Activated T-cell treated with anti-CD3 and anti-CD28 coated beads for 4 hours (primary cell): ENCODE results near the gene INSYN2A.

ENCODE experiments used
- DNase-seq: peaks from one replicate; pipeline ENCODE4 v3.0.0-alpha.2; 2020

The INSYN2A gene

DNA sequence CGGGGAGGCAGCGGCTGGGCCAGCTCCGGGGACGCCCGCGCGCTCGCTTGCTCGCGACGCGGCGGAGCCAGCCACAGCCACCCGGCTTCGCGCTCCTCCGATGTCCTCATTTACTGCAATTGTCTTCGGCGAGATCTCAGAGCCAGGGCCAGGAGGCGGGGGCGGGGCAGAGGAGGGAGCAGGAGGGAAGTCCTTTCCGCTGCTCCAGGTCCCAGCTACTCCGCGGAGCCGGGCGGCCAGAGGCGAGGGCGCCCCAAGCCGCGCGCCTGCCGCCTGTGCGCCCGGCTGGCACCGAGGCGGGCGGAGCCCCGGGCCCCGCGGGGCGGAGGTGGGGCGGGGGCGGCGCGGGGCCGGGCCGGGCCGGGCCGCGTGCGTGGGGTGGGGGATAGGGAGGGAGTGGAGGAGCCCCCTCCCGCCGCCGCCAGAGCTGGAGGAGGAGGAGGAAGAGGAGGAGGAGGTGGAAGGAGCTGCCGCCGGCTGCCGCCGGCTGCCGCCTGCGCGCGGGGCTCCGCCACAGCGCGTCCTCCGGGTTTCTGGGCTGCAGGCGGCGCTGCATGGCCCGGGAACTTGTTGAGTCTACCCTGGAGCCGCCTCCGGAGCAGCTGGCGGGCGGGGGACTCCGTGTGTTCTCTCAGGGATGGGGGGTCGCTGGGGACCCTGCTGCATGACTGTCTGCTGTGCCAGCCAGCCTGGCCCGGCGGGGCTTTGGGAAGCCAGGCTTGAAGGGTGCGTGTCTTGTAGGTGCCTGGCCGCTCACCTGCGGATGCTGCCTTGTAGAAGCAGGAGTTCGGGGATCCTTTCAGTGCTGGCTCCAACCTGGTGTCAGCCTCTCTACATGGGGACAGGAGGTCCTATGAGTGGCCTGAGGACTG is at the start of gene INSYN2A:
Gene INSYN2A, minus strand, starts transcription at position 310 of the 872 bp plus-strand sequence. CDS start 20,196 bp downstream, outside the sequence.
- no peak for DNase-seq

GRCh38 chr10:127245456-127245855 is 49.1 kb upstream of the INSYN2A start:
- DNase-seq = no peak

DNA sequence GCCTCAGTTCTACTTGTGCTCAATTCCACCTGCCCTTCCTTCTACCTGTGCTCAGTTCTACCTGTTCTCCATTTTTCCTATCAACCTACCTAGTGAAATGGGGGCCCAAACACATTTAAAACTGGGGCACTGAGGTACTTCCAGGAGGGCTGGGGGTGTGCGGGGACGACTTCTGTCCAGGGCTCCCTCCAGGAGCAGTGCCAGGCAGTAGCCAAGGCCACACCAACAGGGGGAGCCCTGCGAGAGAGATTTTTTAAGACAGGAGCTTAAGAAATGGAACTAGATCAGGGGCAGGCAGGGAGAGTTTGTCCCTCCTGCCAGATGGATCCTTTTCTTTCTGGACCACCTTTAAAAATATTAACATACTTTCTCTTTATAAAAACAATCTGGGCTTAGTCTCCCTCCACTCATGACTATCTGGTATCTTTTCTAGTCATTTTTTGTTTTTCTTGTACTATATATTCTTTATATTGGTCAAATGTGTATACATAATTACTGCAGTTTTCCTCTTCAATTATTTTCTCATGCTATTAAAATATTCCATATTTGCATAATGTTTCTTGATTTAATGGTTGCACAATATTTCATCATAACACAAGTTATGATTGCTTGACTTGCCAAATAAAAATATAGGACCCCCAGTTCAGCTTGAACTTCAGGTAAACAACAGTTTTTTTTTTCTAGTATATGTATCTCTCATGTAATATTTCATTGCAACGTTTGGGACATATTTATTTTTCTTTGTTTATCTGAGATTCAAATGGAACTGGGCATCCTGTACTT is 47.3 kb upstream of the INSYN2A start:
- DNase-seq = peak; percentile 5

- no peak for DNase-seq
Observed at GRCh38 chr10:127242914-127243313, 46.5 kb upstream of the INSYN2A start.

GRCh38 chr10:127236266-127236665 is 39.9 kb upstream of the INSYN2A start:
- DNase-seq = no peak

DNA sequence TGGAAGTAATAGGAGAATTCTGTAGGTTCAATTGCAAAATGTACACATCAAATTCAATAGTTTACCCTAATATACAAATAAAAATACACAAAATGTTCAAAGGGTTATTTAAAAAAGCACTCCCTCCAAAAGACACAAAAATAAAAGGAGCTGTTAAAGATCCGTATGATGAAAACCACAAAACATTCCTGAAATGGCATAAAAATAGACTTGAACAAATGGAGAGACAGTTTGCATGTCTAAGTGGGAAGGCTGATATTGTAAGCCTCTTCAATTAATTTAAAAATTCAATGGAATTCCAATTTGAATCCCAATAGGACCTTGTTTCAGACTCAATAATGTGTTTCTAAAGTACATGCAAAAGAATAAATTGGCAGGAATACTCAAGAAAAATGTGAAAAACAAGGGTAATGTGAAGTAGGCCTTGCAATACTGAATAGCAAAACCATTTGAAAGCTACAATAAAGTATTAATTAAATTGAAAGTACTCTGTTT is 38.0 kb upstream of the INSYN2A start:
- no peak for DNase-seq

DNA sequence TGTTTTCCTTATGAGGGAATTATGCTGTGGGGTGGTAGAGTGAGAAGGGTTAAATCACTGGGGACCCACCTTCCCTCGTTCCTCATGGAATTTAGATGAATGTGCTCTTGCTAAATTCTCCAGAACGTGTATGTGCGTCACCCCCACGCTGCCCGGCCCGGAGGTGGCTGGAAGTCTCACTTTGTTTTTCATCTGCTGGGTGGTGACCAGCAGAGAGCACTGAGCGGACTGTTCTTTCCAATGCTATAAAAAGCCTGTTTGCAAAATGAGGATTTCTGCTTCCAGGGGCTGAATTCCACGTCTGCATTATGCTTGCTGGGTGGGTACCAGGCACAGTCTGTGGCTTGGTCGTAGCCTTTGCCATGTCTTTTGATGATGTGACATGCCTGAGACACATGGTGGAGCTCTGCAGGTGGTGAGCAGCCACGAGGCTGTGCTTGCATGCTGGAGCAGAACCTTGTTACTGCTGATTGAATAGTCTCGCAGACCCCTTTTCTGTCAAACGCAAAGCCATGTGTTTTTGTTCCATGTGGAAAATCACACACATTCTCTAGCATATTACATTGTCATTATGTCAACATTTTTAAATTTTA is 31.9 kb upstream of the INSYN2A start:
- DNase-seq = no peak

GRCh38 chr10:127227663-127228062 is 31.3 kb upstream of the INSYN2A start:
- no peak for DNase-seq

DNA sequence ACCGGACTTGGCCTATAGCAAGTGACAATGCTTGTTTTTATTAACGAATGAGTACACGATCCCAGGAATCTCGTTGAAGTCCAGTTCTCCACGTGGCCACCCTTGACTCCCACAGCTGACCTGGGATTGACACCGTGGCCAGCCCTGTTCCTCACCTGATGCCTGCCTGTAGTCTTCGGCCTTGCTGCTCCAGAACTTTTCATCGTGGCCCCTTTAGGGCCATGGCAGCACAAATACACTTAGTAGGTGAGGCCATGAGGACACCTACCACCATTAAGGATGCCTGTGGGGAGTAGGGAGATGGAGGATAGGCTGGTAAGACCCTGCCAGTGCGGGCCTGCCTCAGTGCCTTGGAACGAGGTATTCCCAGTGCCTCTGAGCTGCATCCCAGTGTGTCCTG is 30.6 kb upstream of the INSYN2A start:
- DNase-seq = no peak

GRCh38 chr10:127221281-127221680 is 24.9 kb upstream of the INSYN2A start:
- DNase-seq = no peak

- no peak for DNase-seq
Observed at GRCh38 chr10:127218658-127219057, 22.3 kb upstream of the INSYN2A start.

DNA sequence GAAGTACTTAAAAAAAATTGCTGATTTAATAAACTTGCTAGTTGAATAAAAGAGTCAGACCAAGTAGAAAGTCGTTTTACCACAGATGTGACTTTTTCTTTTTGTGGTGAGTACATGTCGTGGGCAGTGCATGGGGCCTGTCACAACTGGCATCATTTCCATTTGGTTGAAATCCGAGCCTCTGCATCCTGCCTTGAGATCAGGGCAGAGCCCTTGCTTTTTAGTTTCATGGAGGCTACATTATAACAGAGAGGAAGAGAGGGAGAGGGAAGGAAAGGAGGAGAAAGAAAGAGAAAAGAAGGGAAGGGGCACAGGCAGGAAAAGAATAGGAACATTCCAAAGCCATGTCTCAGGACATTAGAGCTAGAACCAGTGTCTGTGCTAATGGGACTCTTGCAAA is 20.4 kb upstream of the INSYN2A start:
- no peak for DNase-seq

DNA sequence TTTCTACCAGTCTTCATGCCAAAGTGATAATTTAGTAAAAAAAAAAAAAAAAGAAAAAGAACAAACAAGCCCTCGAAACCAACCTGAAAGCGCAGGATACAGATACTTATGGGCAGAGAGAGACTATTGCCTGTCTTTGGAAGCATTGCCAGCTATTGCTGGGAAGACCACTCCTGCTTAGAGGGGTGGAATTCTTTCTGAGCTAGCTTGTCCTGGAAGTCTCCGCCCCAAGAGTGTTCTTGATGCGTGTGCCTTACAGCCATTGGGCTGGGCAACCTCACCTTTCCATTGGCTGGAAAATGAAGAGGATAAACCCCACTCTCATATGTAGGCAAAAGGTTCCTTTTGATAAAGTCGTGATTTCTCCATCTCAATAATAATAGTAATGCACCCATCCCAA is 19.9 kb upstream of the INSYN2A start:
- DNase-seq = no peak

GRCh38 chr10:127215866-127216265 is 19.5 kb upstream of the INSYN2A start:
- no peak for DNase-seq

- DNase-seq = no peak
Observed at GRCh38 chr10:127210936-127211466, 14.6 kb upstream of the INSYN2A start.

DNA sequence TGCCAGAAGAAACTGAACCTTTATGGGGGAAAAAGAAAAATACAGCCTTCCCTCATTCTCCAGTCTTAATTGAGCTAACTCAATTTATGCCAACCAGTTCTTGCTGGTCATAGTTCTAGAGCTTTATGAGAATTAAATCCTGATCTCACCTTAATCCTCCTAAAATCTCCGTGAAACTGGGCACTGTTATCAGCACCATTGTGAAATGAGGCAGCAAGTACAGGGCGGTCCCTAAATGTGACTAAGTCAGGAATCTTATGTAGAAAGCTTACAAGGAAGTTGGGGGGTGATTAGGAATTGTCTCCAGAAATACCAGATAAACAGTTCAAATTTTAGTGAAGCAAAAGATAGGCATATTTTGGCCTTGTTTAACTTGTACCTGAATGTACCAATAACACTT is 10.7 kb upstream of the INSYN2A start:
- no peak for DNase-seq

DNA sequence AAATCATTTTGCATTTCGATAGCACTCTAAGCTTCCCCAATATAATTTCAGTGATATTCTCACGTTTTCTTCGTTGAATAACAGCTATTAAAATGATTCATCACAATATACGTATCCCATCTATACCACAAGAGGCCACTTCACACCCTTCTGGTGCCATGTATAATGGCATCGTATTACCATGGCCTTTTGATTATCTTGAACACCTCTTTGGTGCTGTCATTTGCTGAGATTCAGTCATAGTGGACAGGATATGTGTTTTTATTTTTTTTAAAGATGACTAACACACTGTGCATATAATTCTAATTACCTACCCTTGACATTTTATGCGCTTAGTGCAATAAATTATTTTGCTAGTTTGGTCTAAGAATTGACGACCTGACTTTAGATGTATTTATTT is 6.7 kb upstream of the INSYN2A start:
- no peak for DNase-seq

GRCh38 chr10:127200646-127201045 is 4.3 kb upstream of the INSYN2A start:
- DNase-seq = no peak

GRCh38 chr10:127198721-127199120 is 2.3 kb upstream of the INSYN2A start:
- no peak for DNase-seq

DNA sequence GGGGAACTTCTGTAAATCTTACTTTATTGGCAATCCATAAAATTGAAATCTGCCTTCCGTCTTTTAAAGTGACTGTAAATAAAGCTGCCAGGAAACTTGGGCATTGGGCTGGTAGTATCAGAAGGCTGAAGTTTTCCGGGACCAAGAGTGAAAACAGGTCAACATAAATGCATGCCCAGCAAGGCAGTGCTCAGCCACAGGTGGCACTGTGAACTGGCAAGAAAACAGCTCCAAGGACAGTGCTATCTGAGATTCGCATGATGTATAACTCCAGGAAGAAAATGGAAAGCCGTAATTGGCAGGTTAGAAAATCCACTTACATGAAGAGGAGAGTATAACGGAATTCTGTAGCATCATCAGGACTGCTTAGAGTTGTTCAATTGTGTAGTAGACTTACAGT is 1.9 kb upstream of the INSYN2A start:
- DNase-seq = no peak

GRCh38 chr10:127197154-127197432 is 702 bp upstream of the INSYN2A start:
- no peak for DNase-seq

DNA sequence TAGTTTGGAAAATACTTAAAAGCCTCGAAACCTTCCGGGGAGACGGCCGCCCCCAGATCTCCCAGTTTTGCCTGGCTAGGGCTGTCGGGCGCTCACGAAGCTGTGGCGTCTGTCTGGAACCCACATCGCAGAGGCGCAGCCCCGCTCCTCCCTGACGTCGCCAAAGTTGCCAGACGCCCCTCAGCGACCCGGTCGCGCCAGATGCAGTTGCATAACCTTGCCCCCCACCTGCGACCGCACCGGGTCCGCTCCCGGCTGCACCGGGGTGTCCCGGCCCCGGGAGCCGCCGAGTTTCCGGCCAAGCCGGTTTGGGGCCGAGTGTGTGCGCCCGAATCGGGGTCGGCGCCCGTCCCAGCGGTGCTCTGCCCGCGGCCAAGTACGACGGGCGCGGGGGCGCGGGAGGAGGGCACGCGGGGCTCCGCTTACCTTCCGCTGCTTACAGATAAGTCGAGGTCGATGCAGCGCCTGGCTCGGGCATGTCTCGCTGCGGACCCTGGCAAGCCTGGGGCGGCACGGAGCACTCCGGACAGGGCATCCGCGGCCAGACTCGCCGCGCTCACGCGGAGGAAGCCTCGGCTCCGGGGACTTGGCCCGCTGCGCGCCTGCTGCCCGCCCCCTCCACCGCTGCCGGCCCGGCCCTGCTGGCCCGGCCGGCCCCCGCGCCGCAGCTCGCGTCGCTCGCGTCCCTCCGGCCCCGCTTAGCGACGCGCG is 665 bp downstream of the INSYN2A start:
- no peak for DNase-seq

- no peak for DNase-seq
Observed at GRCh38 chr10:127195041-127195506, 1.3 kb downstream of the INSYN2A start.
